Right ventricle myocardium superior (tissue), 1 donor: ENCODE data around the gene PTPN5. TPM values are rescaled to one million over a fixed set of nuclear protein-coding genes. Genes with fewer than 3 reads are reported as not detected.

Source experiments
- ATAC-seq: fragments of 200-7000 bp; cut with Tn5 transposase; one replicate; pipeline ENCODE4 v1.9.1; 2020; ENCODE audit warnings: mild to moderate bottlenecking; ENCODE audit not compliant: poor library complexity
- DNase-seq: peaks from one replicate; pipeline ENCODE4 v3.0.0-alpha.2; 2020
- intact Hi-C: fragments of 100-400 bp; cut with DNase I; formaldehyde crosslinking; loops from one replicate; pipeline ENCODE4 v1.11.2; 2022
- total RNA-seq: library from RNA; stranded (reverse); fragmentation: NEBNext Ultra II Directional; extraction: Animal tissue kit (Norgen Biotek cat#: 25700); gene quantifications from one replicate; pipeline ENCODE4 v1.2.1, GENCODE V29; 2021
- donor health status: DM: no; HTN: yes; CAD: no; lungs with severe emphysema.

PTPN5 gene
- total RNA-seq, 1 donor from 2014 or later: 1.0 TPM

DNA sequence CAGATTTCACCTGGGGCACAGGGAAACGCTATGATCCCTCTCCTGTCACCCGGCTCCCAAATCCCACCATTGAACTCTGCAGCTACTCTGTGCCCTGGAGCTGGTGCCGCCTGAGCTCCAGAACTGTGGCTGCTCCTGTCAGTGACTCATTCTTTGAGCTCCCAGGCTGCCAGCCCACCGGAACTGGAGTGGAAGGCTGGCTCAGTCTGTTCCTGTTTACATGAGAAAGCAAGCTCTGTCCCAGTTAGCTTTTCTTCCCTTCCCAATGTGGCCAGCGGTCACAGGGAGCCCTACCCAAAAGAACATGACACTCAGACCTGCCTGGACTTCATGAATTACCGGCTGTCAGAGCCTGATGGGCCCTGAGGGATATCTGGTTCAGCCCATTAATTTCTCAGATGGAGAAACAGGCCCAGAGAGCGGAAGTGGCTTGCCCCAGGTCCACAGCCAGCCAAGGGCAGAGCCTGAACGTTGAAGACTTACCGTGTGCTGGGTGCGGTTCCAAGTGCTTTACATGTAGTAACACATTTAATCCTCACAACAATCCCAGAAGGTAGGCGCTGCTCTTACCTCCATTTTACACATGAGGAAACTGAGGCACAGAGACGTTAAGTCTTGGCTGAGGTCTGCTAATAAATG is 41.8 kb downstream of the PTPN5 start:
- intact Hi-C loops: no loop called here
- no peak for ATAC-seq
- no peak for DNase-seq

DNA sequence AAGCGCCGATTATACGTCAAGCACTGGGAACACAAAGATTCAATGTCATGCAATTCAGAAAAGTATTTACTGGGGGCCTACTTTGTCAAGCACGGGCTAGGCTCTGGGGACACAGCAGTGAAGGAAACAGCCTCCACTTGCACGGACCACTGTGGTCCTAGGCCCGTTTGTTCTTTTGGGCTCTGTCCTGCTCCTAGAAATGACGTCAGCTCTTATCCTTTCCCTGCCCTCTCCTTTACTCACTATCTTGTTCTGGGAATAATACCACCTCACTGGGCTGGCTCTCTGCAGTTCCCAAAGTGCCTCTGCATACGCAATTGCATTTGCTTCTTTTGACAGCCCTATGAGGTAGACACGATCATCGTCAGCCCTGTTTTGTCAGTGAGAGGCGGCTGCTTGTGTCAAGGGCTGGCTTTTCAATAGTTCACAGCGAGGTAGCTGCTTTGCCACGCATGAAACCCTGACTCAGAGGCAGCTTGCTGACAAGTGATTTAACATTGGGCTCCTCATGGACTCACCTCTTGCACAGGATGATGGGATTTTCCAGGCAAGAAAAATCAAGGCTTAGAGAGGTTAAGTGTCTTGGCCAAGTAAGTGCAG is 42.7 kb downstream of the PTPN5 start:
- intact Hi-C loops: no loop called here
- ATAC-seq (no peak), DNase-seq (no peak)

DNA sequence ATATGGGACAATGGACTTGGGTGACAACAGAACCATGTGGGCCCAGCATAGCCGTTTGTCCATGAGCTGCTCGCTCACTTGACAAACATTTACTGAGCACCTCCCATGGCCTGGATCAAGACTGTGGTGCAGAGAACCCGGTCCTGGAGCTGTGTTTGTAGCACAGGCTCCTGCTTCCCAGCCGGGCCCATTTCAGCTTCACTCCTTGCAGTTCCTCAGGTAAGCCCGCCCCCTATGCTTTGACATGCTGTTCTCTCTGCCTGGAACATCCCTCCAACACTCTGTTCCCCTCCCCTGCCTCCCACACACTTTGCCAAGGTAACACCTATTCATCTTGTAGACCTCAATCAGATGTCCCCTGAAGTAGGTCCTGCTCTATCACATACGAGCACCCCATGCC is 46.3 kb downstream of the PTPN5 start:
- intact Hi-C loops: no loop called here
- ATAC-seq (no peak), DNase-seq (no peak)

GRCh38 chr11:18743900-18744514 is 47.6 kb downstream of the PTPN5 start:
- intact Hi-C loops: no loop called here
- no peak for ATAC-seq

GRCh38 chr11:18743365-18743764 is 48.2 kb downstream of the PTPN5 start:
- intact Hi-C loops: no loop called here
- ATAC-seq (no peak), DNase-seq (no peak)

More at GRCh38 chr11:18743900-18744514, 47.6 kb downstream of the PTPN5 start:
- no peak for DNase-seq

- no peak for ATAC-seq
- intact Hi-C loops: no loop called here
- DNase-seq: no peak
Observed at GRCh38 chr11:18741783-18742182, 49.8 kb downstream of the PTPN5 start.

DNA sequence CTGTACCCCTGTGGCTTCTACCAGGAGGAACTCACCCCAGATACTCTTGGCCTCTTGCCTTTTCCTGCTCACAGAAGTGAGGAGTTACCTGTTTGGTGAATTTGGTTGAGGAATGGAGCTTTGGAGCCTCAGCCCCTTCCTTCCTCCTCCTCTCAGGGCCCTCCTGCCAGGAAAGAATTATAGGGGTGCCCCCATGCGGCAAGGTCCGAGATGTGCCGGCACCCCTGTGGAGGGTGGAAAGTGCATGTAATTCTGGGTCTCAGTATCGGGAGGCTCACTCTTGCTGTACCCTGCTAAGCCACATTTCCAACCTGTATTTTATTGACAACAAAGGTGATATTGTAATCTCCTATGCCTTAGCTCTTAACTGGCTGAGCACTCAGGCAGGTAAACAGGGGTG is 51.9 kb downstream of the PTPN5 start:
- intact Hi-C loops: loop anchor here (10.0 kb wide), 2 partner anchors 205 to 625 kb away; no protein-coding TSS in a partner anchor
- ATAC-seq: no peak
- DNase-seq: no peak

DNA sequence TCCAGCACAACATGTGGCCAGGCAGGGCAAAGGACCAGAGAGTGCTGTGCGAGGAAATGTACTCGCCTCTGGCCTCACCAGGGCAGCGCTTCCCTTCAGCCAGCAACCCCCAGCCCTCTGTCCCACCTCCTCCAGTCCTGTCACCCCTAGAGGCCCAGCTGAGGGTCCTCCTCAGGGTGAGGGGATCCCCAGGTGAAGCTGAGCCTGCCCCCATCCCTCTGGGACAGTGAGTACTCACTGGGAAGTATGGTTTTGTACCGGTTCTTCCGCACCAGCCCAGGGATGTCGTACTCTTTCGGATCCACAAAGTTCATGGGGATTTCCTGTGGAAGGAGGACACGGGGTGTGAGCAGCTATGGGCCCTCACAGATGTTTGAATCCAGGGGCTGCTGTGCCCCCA is 54.0 kb downstream of the PTPN5 start:
- ATAC-seq (no peak), DNase-seq (no peak)
- intact Hi-C loops: loop anchor here (10.0 kb wide), 2 partner anchors 203 to 623 kb away; no protein-coding TSS in a partner anchor

DNA sequence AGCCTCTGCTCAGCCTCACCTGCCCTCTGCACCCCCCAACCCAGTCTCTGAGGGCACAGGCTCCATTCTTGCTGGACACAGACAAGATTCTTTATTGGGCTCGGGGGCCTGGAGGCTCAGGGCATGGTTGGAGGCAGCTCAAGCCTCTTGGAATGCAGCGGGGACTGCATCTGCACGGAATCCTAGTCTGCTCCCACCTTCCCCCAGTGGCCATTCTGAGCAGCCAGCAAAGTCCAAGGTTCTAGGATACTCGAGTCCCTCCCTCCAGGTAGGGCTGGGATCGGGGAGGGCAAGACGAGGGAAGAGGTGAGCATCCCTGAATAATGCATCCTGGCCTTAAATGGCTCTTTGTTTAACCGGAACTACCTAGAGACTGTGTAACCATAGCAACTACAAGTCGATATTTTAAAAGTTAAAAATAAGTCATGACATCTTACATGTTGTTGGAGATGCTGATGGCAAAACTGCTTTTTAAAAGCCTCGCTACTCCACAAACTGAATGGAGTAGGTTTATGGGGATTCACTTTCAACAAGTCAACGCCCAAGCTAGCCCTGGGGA is 54.9 kb downstream of the PTPN5 start:
- ATAC-seq (no peak), DNase-seq (no peak)
- intact Hi-C loops: loop anchor here (10.0 kb wide), 2 partner anchors 202 to 622 kb away; no protein-coding TSS in a partner anchor

GRCh38 chr11:18733202-18733601 is 58.4 kb downstream of the PTPN5 start:
- ATAC-seq: no peak
- intact Hi-C loops: loop anchor here (10.0 kb wide), 2 partner anchors 198 to 618 kb away; no protein-coding TSS in a partner anchor
- DNase-seq: no peak

- ATAC-seq (peak; percentile 60), DNase-seq (peak; percentile 62)
- intact Hi-C loops: loop anchor here (10.0 kb wide), 2 partner anchors 197 to 617 kb away; no protein-coding TSS in a partner anchor
Observed at GRCh38 chr11:18731949-18732821, 59.4 kb downstream of the PTPN5 start.

DNA sequence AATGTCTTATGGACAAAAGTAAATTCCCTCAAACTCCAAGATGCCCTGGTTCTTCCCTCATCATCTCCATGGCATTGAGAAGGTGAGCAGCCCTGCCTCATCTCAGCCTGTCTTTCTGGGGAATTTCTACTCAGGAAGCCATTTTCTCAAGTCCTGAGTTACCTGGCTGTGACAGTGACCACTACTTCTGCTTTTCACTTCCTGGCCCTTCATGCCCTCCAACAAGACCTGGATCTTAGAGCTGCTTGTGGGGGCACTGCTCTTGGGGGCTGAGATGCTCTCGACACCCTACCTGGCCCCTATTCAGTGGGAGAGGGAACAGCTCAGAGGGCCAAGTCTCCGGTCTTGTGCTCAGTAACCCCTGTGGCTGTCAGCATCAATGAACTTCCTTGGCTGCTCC is 60.2 kb downstream of the PTPN5 start:
- no peak for DNase-seq
- ATAC-seq: no peak
- intact Hi-C loops: loop anchor here (10.0 kb wide), 2 partner anchors 197 to 617 kb away; no protein-coding TSS in a partner anchor

GRCh38 chr11:18730020-18730419 is 61.6 kb downstream of the PTPN5 start:
- ATAC-seq (no peak), DNase-seq (no peak)
- intact Hi-C loops: loop anchor here (10.0 kb wide), 2 partner anchors 195 to 615 kb away; no protein-coding TSS in a partner anchor

GRCh38 chr11:18729426-18729825 is 62.2 kb downstream of the PTPN5 start:
- ATAC-seq (no peak), DNase-seq (no peak)
- intact Hi-C loops: no loop called here

DNA sequence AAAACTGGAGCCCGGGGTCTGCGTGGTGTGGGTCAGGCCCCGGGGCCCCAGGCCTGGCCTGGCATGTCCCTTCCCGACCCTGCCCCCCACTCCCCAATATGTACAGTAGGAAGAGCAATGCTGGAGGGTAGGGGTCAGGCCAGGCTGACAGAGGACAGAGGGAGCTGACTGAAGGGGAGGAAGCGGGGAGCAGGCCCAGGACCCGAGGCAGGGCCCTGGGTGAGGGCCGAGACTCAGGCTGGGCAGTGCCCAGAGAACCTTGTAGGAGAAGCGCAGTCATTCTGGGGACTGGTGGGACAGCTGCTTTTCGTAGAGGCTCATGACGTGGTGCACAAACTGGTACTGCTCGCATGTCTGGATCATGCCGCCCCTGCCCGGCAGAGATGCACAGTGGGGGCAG is 62.9 kb downstream of the PTPN5 start:
- intact Hi-C loops: no loop called here
- DNase-seq (no peak), ATAC-seq (no peak)

DNA sequence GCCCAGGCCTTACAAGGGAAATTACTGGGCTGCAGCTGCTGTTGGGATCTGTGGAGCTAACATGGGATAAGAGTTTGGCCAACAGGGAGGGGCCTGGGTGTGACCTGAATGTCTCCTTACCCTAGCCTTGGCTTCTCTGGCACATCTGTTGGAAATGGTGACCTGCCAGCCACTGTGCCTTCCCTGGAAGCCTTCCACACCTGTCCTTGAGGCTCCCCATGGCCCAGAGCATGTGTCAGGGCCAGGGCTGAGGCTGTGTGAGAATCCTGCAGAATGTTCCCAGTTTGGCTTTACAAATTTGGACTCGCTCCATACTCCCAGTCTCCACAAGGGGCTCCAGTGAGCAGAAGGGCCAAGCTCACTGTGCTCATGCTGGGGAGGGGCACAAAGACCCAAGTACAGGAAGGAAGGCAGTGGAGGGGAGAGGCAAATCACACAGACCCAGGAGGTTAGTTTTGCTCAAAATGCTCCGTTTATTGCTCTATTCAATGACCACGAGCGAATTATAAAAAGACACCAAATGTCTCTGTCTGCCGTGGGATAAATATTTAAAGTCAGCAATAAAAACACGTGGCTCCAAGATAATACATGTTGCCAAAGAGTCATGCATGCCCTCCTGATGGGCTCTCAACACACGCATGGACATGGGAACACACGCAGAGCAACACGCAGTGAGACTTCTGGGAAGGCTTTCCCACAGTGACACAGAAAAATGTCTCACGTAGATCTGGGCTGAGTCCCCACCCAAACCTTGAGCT is 63.9 kb downstream of the PTPN5 start:
- peak; percentile 54 for ATAC-seq
- DNase-seq: no peak
- intact Hi-C loops: no loop called here

DNA sequence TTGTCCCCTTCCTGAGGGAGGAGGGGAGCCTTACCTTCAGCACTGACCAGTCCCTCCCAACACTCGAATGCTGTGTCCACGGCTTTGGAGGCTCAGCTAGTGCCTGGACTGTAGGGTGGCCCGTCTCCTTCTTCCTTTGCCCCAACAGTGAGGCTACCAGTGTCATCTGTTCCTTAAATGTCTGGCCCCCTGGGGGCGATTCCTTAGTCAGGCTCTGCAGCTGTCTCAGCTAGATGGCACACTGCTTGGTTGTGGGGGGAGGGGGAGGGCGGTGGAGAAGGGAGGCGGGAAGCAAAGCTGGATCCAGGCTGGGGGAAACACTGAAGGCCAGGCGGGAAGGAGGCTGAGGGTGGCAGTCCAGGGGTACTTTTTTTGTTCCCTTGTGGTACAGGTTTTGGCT is 65.6 kb downstream of the PTPN5 start, which contains the start of gene IGSF22:
IGSF22 (minus strand) TSS at position 149 of the 400 bp plus-strand sequence. CDS start 1,952 bp downstream, outside the sequence.
- intact Hi-C loops: no loop called here
- no peak for DNase-seq

GRCh38 chr11:18723991-18724390 is 67.6 kb downstream of the PTPN5 start:
- ATAC-seq (no peak), DNase-seq (no peak)
- intact Hi-C loops: no loop called here

More for the DNA sequence above, 65.6 kb downstream of the PTPN5 start, which contains the start of gene IGSF22:
- no peak for ATAC-seq
